DND-41 (cell line): ENCODE results near the gene HOXB13.

Experiments
- CTCF ChIP-seq: IDR thresholded peaks from 2 replicates; pipeline ENCODE4 v1.5.1; 2012; ENCODE audit warnings: borderline replicate concordance, low read length, moderate library complexity, mild to moderate bottlenecking; ENCODE audit not compliant: poor library complexity, severe bottlenecking; ENCODE audit errors: extremely low read depth
- EZH2 ChIP-seq: IDR thresholded peaks from 3 replicates; pipeline ENCODE4 v1.6.1; 2012; ENCODE audit warnings: borderline replicate concordance, low read depth, mild to moderate bottlenecking, moderate library complexity, low read length, inconsistent platforms; ENCODE audit not compliant: severe bottlenecking

GRCh38 chr17:48737330-48738043 is 8.9 kb upstream of the HOXB13 start:
- TF ChIP-seq CTCF: no peak
- TF ChIP-seq EZH2: no peak
